Muscle of back (tissue), 11 donors: ENCODE data around the gene RGPD5. TPM values are rescaled to one million over a fixed set of nuclear protein-coding genes. Genes with fewer than 3 reads are reported as not detected.
"Not testable (repeated sequence)": the region's sequence is repeated elsewhere in the genome, so short reads cannot be mapped to it uniquely, and the experiment has no call there.

Source experiments
- DNase-seq, 3 donors: peaks; one replicate each; pipeline versions ENCODE4 v3.0.0 to v3.0.0-alpha.2; 2013
- polyA plus RNA-seq, 10 donors: library from polyadenylated mRNA; unstranded; fragments of 120-200 nt; gene quantifications; one replicate each; pipeline ENCODE4 v1.2.1, GENCODE V29; 2013; ENCODE audit not compliant: insufficient read length in 10 of 10

Gene RGPD5
- polyA plus RNA-seq, 10 donors: 17.6 to 38.8 (median 23.5) TPM

GRCh38 chr2:109891024-109891423, 96.9 kb downstream of the RGPD5 start:
- DNase-seq: not testable (repeated sequence)

DNA sequence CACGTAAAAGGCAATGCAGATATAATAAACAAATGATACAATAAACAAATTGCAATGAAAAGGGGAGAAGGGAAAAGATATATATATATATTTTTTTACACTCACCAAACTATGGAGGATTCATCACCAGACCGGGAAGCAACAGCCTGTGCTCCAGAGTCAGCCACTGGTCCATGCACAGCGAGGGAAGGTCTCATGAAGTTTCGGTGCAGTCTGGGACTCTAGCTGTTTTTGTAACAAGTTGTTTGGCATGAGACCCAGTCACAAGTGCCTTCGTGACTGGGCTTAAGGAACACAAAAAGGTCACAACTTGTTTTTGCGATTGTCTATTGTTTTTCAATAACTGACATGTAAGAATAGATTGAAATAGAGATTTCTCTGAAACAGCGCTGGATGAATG, 99.6 kb downstream of the RGPD5 start:
- DNase-seq: not testable (repeated sequence)

GRCh38 chr2:109894141-109894540, 100.0 kb downstream of the RGPD5 start:
- DNase-seq: not testable (repeated sequence)

DNA sequence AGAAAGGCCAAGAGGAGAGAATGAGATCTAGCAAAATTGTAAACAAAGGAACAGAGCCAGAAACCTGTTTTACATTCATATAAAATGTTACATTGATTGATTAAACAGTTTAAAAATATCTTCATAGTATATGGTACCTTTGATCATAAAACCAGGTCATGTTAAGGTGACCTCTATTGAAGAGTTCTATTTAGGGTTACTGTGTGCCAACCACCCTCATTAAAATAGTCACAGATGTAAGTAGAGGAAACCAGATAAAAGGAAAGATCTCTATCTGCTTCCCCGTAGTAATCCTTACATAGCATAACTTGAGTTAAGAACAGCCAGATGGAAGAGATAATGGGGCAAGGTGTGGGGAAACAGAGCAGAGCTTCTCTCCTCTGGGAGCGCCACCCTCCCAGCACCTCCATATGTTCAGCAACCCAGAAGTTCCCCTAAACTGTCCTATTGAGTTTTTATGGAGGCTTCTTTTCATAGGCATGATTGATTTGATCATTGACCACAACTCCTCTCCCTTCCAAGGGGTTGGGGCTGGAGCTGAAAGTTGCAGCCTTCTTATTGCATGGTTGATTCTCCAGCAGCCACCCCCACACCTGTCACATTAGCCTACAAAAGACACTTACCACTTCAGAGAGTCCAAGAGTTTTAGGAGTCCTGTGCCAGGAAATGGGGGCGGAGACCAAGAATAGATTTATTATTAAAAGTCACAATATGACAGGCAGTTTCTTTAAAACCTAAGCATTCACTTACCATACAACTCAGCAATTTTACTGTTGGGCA, 101.2 kb downstream of the RGPD5 start:
- DNase-seq: not testable (repeated sequence)

DNA sequence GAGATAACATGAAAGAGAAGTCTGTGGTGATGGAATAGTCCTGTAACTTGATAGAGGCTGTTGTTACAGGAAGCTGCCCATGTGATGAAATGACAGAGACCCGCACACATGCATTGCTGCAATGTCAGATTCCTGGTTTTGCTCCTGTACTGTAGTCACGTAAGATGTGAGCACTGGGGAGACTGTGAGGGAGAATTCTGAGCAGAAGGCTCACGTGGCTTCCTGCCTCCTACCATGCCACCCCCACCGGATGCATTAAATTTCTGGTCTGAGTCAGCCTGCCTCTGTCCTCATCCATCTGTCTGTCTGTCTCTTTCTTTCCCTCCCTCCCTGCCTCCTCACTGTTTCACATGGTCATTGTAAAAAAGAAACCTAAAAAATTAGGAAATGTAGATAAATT, 102.1 kb downstream of the RGPD5 start:
- not testable (repeated sequence) for DNase-seq

DNA sequence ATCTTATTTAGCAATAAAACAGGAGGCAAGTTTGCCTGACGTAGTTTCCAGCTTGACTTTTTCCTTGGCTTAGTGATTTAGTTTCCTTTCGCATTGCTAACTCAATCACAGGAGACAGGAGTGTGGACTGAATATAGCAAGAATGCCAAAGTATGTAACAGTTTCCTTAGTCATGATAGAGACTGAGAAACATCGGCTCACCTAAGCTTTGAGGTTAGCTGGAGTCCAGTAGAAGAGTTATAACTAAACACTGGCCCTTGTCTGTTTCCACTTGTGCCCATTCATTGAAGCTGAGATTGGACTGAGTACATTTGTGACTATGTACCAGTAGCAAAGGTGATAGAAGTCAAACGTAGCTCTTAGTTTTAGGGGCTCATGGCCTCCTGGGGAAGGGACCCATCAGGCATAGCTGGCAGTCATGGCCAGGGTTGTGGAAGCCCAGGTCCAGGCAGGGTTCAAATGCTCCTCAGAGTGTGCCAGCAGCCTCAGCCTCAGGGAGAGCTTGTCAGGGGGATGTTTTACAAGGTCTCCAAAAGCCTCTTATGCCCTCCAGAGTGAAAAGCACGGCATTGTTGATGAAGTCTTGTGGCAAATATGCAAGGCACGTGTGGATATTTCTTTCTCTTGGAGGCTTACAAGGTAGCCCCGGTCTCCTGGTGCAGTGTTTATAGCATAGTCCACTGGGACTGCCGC, 103.8 kb downstream of the RGPD5 start:
- DNase-seq: not testable (repeated sequence)

- DNase-seq: not testable (repeated sequence)
These were observed 104.6 kb downstream of the RGPD5 start, which contains the start of gene LIMS3 for GRCh38 chr2:109898462-109899336. Gene LIMS3 (plus strand): TSS chr2:109898688. CDS start chr2:109898729, 41 bp downstream.

GRCh38 chr2:109905796-109906195, 111.7 kb downstream of the RGPD5 start:
- not testable (repeated sequence) for DNase-seq

Other genes with a start within 250 kb of the RGPD5 start
- gene SEPTIN10, start 180.3 kb upstream of the RGPD5 start, polyA plus RNA-seq: 100 to 1,000 TPM in 2 of 10 donors, 10 to 100 TPM in 8; 57.9 to 110 (median 92.2) TPM
- 10 to 100 TPM in 2 of 10 donors, 1 to 10 TPM in 8; 6.7 to 13.3 (median 8.1) TPM for gene SOWAHC, start 179.9 kb upstream of the RGPD5 start, polyA plus RNA-seq
- 1 to 10 TPM; 1.7 to 6.7 (median 3.1) TPM for gene LIMS3, start 104.4 kb downstream of the RGPD5 start, polyA plus RNA-seq